Type B pancreatic cell (in vitro differentiated cells): ENCODE measurements around the gene DGKZ. TPM values are rescaled to one million over a fixed set of nuclear protein-coding genes. Genes with fewer than 3 reads are reported as not detected.

ENCODE experiments used
- DNase-seq: peaks from one replicate; pipeline ENCODE4 v3.0.0; 2021; ENCODE audit warnings: mixed read lengths; ENCODE audit not compliant: unreplicated experiment; ENCODE audit errors: extremely low spot score
- H3K27ac Mint-ChIP-seq: 2 replicates; pipeline ENCODE4 v1.8.0; 2021; ENCODE audit warnings: mild to moderate bottlenecking, mixed read lengths
- H3K27me3 Mint-ChIP-seq: 2 replicates; pipeline ENCODE4 v1.8.0; 2021; ENCODE audit warnings: mixed read lengths
- H3K36me3 Mint-ChIP-seq: 2 replicates; pipeline ENCODE4 v1.8.0; 2021; ENCODE audit warnings: mixed read lengths
- H3K4me1 Mint-ChIP-seq: one replicate; pipeline ENCODE4 v1.8.0; 2021; ENCODE audit warnings: mixed read lengths; ENCODE audit not compliant: unreplicated experiment
- H3K4me3 Mint-ChIP-seq: 2 replicates; pipeline ENCODE4 v1.8.0; 2021; ENCODE audit warnings: mild to moderate bottlenecking, mixed read lengths
- H3K9me3 Mint-ChIP-seq: 2 replicates; pipeline ENCODE4 v1.8.0; 2021; ENCODE audit warnings: mixed read lengths
- microRNA-seq: library from miRNA; unstranded; fragments of <30 nt; microRNA quantifications from one replicate; pipeline ENCODE4, GENCODE V29; 2020
- total RNA-seq: library from RNA; stranded (reverse); gene quantifications from 2 replicates; pipeline ENCODE4 v1.2.1, GENCODE V29; 2021; ENCODE audit warnings: low replicate concordance
- TF ChIP-seq, protein P1 (sequence below): fragments of 200-600 bp; sonication (generic); conservative IDR thresholded peaks from 2 replicates; pipeline ENCODE4 v1.5.0; 2021; ENCODE audit warnings: antibody characterized with exemption, mild to moderate bottlenecking

Gene DGKZ
- total RNA-seq, 1 donor from 2014 or later, result 50.0 TPM

GRCh38 chr11:46426233-46426991 lies 79.1 kb downstream of the DGKZ start:
- TF ChIP-seq, protein P1, sequence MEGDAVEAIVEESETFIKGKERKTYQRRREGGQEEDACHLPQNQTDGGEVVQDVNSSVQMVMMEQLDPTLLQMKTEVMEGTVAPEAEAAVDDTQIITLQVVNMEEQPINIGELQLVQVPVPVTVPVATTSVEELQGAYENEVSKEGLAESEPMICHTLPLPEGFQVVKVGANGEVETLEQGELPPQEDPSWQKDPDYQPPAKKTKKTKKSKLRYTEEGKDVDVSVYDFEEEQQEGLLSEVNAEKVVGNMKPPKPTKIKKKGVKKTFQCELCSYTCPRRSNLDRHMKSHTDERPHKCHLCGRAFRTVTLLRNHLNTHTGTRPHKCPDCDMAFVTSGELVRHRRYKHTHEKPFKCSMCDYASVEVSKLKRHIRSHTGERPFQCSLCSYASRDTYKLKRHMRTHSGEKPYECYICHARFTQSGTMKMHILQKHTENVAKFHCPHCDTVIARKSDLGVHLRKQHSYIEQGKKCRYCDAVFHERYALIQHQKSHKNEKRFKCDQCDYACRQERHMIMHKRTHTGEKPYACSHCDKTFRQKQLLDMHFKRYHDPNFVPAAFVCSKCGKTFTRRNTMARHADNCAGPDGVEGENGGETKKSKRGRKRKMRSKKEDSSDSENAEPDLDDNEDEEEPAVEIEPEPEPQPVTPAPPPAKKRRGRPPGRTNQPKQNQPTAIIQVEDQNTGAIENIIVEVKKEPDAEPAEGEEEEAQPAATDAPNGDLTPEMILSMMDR, result no peak
- H3K4me3 Mint-ChIP-seq, result no peak overlapping the region
- no peaks in the 10 kb centered on the region for H3K27me3 Mint-ChIP-seq
- no peak for DNase-seq
- H3K27ac Mint-ChIP-seq, result no peak overlapping the region
- H3K9me3 Mint-ChIP-seq, result no peaks in the 10 kb centered on the region
- H3K36me3 Mint-ChIP-seq, result peaks cover 28% of the 10 kb centered on the region
- peaks cover 30% of the 10 kb centered on the region for H3K4me1 Mint-ChIP-seq

DNA sequence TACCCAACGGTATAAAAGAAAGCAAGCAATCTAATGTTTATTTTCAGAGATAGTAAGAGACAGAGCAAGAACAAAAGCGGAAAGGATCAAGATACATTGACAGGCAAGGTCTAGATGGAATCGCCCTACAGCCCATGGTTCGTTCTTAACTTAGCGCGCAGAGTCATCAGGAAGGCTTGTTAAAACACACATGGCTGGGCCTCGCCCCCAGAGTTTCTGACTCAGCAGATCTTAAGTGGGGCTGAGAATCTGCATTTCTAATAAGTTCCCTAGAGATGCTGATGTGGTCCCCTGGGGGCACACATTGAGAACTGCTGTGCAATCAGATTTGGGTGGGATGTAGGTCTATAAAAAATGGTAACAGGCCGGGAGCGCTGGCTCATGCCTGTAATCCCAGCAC lies 80.1 kb downstream of the DGKZ start:
- Mint-ChIP-seq H3K27ac (no peak overlapping the region), H3K27me3 (no peaks in the 10 kb centered on the region), H3K4me1 (peaks cover 30% of the 10 kb centered on the region), H3K36me3 (peaks cover 30% of the 10 kb centered on the region), H3K4me3 (no peak overlapping the region), H3K9me3 (no peaks in the 10 kb centered on the region)
- TF ChIP-seq, protein P1, result no peak
- DNase-seq, result no peak

GRCh38 chr11:46429717-46430116 lies 82.5 kb downstream of the DGKZ start:
- no peaks in the 10 kb centered on the region for H3K9me3 Mint-ChIP-seq

More at GRCh38 chr11:46429717-46430116, 82.5 kb downstream of the DGKZ start:
- Mint-ChIP-seq H3K27ac (peak overlapping the region; percentile 6), H3K27me3 (no peaks in the 10 kb centered on the region), H3K36me3 (peaks cover 34% of the 10 kb centered on the region), H3K4me3 (peak overlapping the region; percentile 35), H3K4me1 (peaks cover 25% of the 10 kb centered on the region)
- no peak for DNase-seq
- TF ChIP-seq, protein P1, result no peak

Small RNA genes lying within 50 kb of the gene (microRNA-seq; reads per million reads assigned to microRNA genes)
- gene MIR4688, result not detected

Other genes starting within 250 kb of the DGKZ start
- 62.4 TPM in 2 replicates for gene PHF21A, start 226.0 kb upstream of the DGKZ start, total RNA-seq
- 9.8 and 20.8 TPM in 2 replicates for gene CREB3L1, start 69.8 kb upstream of the DGKZ start, total RNA-seq
- 949 and 981 TPM in 2 replicates for gene MDK, start 34.2 kb downstream of the DGKZ start, total RNA-seq
- gene CHRM4, start 44.3 kb downstream of the DGKZ start, total RNA-seq, result 0.98 and 1.0 TPM in 2 replicates
- 34.5 and 38.8 TPM in 2 replicates for gene AMBRA1, start 246.6 kb downstream of the DGKZ start, total RNA-seq